HCT116 (cell line): ENCODE data around the gene CHRND. TPM values are rescaled to one million over a fixed set of nuclear protein-coding genes. Genes with fewer than 3 reads are reported as not detected.

ENCODE experiments used
- ATAC-seq: fragments of 200-7000 bp; cut with Tn5 transposase; 2 replicates; pipeline ENCODE4 v1.9.1; 2020; ENCODE audit warnings: mild to moderate bottlenecking, moderate library complexity
- BruUV-seq: library from RNA; stranded (reverse); fragments of 400-500 nt; replicated peaks from 2 replicates; lab custom pipeline; 2021; lab: Mats Ljungman, UMichigan
- CTCF ChIA-PET: fragments of 300-600 bp; sonication (Branson Sonifier 250); formaldehyde crosslinking; loops from one replicate; lab custom pipeline; 2021; ENCODE audit warnings: antibody characterized with exemption; lab: Charles Lee
- POLR2A ChIA-PET: fragments of 300-600, 350-600 bp; sonication (Branson Sonifier 250); formaldehyde crosslinking; loops from one replicate; lab custom pipeline; 2021; ENCODE audit warnings: antibody characterized with exemption; lab: Charles Lee
- RAD21 ChIA-PET, 2 experiments: fragments of 300-600 bp; sonication (Branson Sonifier 250); formaldehyde crosslinking; loops; one replicate each; lab custom pipeline; 2023; ENCODE audit warnings: low total read pairs in 2 of 2; ENCODE audit not compliant: uncharacterized antibody in 2 of 2, unreplicated experiment in 2 of 2, low non-redundant PET in 1 of 2; lab: Charles Lee
- DNase-seq: peaks from one replicate; pipeline ENCODE4 v3.0.0-alpha.2; 2010; ENCODE audit warnings: low read depth, low spot score
- H2AFZ ChIP-seq: fragments of 200-600 bp; shearing (Covaris generic), sonication (generic); 2 replicates; pipeline ENCODE4 v1.6.1; 2017; ENCODE audit warnings: low read depth, mixed run types, mixed read lengths, antibody characterized with exemption, low read length; ENCODE audit not compliant: poor library complexity, severe bottlenecking
- H3K27ac ChIP-seq: 2 replicates; pipeline ENCODE4 v1.5.1; 2012; ENCODE audit warnings: low read depth, low read length
- H3K27me3 ChIP-seq: fragments of 200-600 bp; sonication (generic); 2 replicates; pipeline ENCODE4 v1.6.1; 2016; ENCODE audit warnings: mixed run types, low read length, mixed read lengths; ENCODE audit not compliant: insufficient read depth
- H3K36me3 ChIP-seq, 2 experiments: fragments of 200-500 bp in 1 of 2; fragments of 200-600 bp in 1 of 2; sonication (Bioruptor generic) in 1 of 2; sonication (generic) in 1 of 2; 2 replicates each; pipeline versions ENCODE4 v1.5.1 to v1.6.1; 2014 to 2016; ENCODE audit warnings: low read length in 2 of 2, inconsistent platforms in 1 of 2, mixed read lengths in 1 of 2, mixed run types in 1 of 2; ENCODE audit not compliant: insufficient read depth in 2 of 2, control insufficient read depth in 1 of 2
- H3K4me1 ChIP-seq, 2 experiments: fragments of 200-600 bp in 1 of 2; sonication (generic) in 1 of 2; 2 replicates each; pipeline versions ENCODE4 v1.5.1 to v1.6.1; 2012 to 2017; ENCODE audit warnings: low read length in 2 of 2, inconsistent platforms in 1 of 2, mild to moderate bottlenecking in 1 of 2, mixed read lengths in 1 of 2, mixed run types in 1 of 2, moderate library complexity in 1 of 2; ENCODE audit not compliant: insufficient read depth in 2 of 2, control insufficient read depth in 1 of 2
- H3K4me2 ChIP-seq: fragments of 200-600 bp; sonication (generic); 2 replicates; pipeline ENCODE4 v1.6.1; 2017; ENCODE audit warnings: mixed run types, low read length, mixed read lengths
- H3K4me3 ChIP-seq, 2 experiments: fragments of 200-600 bp in 1 of 2; sonication (generic) in 1 of 2; replicated peaks in 1 of 2; 2 replicates each; pipeline ENCODE4 v1.5.1; 2011 to 2016; ENCODE audit warnings: low read length in 2 of 2, control low read depth in 1 of 2, low read depth in 1 of 2, mild to moderate bottlenecking in 1 of 2, mixed read lengths in 1 of 2, mixed run types in 1 of 2
- H3K79me2 ChIP-seq: fragments of 200-600 bp; sonication (generic); 2 replicates; pipeline ENCODE4 v1.6.1; 2017; ENCODE audit warnings: mild to moderate bottlenecking, mixed run types, low read length, moderate library complexity, mixed read lengths; ENCODE audit not compliant: insufficient read depth
- H3K9ac ChIP-seq: fragments of 200-600 bp; sonication (generic); 2 replicates; pipeline ENCODE4 v1.6.1; 2016; ENCODE audit warnings: low read length, mixed read lengths
- H3K9me2 ChIP-seq: fragments of 200-600 bp; sonication (generic), shearing (Covaris generic); 2 replicates; pipeline ENCODE4 v1.6.1; 2017; ENCODE audit warnings: mixed run types, mild to moderate bottlenecking, moderate library complexity; ENCODE audit not compliant: insufficient read depth
- H3K9me3 ChIP-seq, 2 experiments: fragments of 200-500 bp in 1 of 2; fragments of 200-600 bp in 1 of 2; sonication (Bioruptor generic) in 1 of 2; sonication (generic) in 1 of 2; 2 replicates each; pipeline ENCODE4 v1.6.1; 2014 to 2017; ENCODE audit warnings: low read length in 2 of 2, mixed read lengths in 2 of 2, inconsistent platforms in 1 of 2, low read depth in 1 of 2, mild to moderate bottlenecking in 1 of 2, mixed run types in 1 of 2, moderate library complexity in 1 of 2; ENCODE audit not compliant: control insufficient read depth in 1 of 2, insufficient read depth in 1 of 2
- H4K20me1 ChIP-seq: fragments of 200-600 bp; sonication (generic), shearing (Covaris generic); 2 replicates; pipeline ENCODE4 v1.6.1; 2017; ENCODE audit warnings: mixed run types, mild to moderate bottlenecking, moderate library complexity; ENCODE audit not compliant: insufficient read depth
- CEBPB ChIP-seq: IDR thresholded peaks from 2 replicates; pipeline ENCODE4 v1.6.1; 2012; ENCODE audit warnings: low read depth
- EZH2 ChIP-seq: fragments of 200-600 bp; sonication (generic); IDR thresholded peaks from 2 replicates; pipeline ENCODE4 v1.6.1; 2017; ENCODE audit warnings: antibody characterized with exemption, mixed run types
- JUND ChIP-seq: IDR thresholded peaks from 2 replicates; pipeline ENCODE4 v1.6.1; 2012
- RAD21 ChIP-seq: IDR thresholded peaks from 2 replicates; pipeline ENCODE4 v1.6.1; 2012; ENCODE audit warnings: low read depth, mild to moderate bottlenecking
- TCF7L2 ChIP-seq: IDR thresholded peaks from 2 replicates; pipeline ENCODE4 v1.7.0; 2011; ENCODE audit warnings: borderline replicate concordance, inconsistent platforms; ENCODE audit not compliant: insufficient read depth, insufficient read length; ENCODE audit errors: extremely low read depth
- intact Hi-C: fragments of 100-400 bp; cut with micrococcal nuclease; formaldehyde crosslinking; loops from 2 replicates; pipeline ENCODE4 v1.10.0; 2022
- total RNA-seq: library from RNA; stranded (reverse); gene quantifications from one replicate; pipeline ENCODE4 v1.2.1, GENCODE V29; 2021; ENCODE audit not compliant: unreplicated experiment
- TF ChIP-seq, protein P1 (sequence below): IDR thresholded peaks from 2 replicates; pipeline ENCODE4 v1.6.1; 2011; ENCODE audit warnings: mild to moderate bottlenecking, low read length, moderate library complexity; ENCODE audit not compliant: insufficient replicate concordance; ENCODE audit errors: extremely low read depth

CHRND gene
- total RNA-seq, 1 experiment from 2014 or later, result not detected

GRCh38 chr2:232539298-232540231 is 13.6 kb downstream of the CHRND start, which contains the start of gene CHRNG:
Gene CHRNG, plus strand, starts transcription at chr2:232539692. Its CDS starts 56 bp downstream, at chr2:232539748.
- Histone ChIP-seq H3K27ac (no peak within 1 kb of the TSS), H3K9ac (no peak within 1 kb of the TSS), H3K79me2 (no peaks in the 10 kb centered on the region), H3K4me2 (no peak within 1 kb of the TSS), H3K4me3 (no peak within 1 kb of the TSS), H2AFZ (no peak within 1 kb of the TSS), H3K4me1 (0 out of 4 replicates have a peak, but pooled peaks cover 0 to 3% of the 10 kb centered on the region in 2 experiments), H4K20me1 (no peaks in the 10 kb centered on the region), H3K36me3 (no peaks in the 10 kb centered on the region), H3K9me3 (peaks cover 0 to 8% of the 10 kb centered on the region in 2 experiments; a peak in 3 of 4 replicates), H3K27me3 (no peaks in the 10 kb centered on the region), H3K9me2 (no peaks in the 10 kb centered on the region)
- intact Hi-C loops, result no loop called here
- POLR2A ChIA-PET, result no interaction called here
- ATAC-seq, result no peak
- BruUV-seq, result no TSS peak
- no peak for TF ChIP-seq RAD21
- no peak for TF ChIP-seq EZH2
- CTCF ChIA-PET, result no interaction called here
- RAD21 ChIA-PET, result no interaction called here
- no peak for DNase-seq

GRCh38 chr2:232540441-232541041 is 14.6 kb downstream of the CHRND start:
- no peak for ATAC-seq
- H3K36me3 ChIP-seq, result no peaks in the 10 kb centered on the region
- BruUV-seq, result no TSS peak

More at GRCh38 chr2:232540441-232541041, 14.6 kb downstream of the CHRND start:
- intact Hi-C loops, result no loop called here
- Histone ChIP-seq H3K27ac (no peak overlapping the region), H3K4me1 (0 out of 4 replicates have a peak, but pooled peaks cover 0 to 3% of the 10 kb centered on the region in 2 experiments), H2AFZ (no peak overlapping the region), H3K4me3 (no peak overlapping the region), H3K9me3 (peaks cover 0 to 8% of the 10 kb centered on the region in 2 experiments; a peak in 3 of 4 replicates), H3K9me2 (no peaks in the 10 kb centered on the region), H3K27me3 (no peaks in the 10 kb centered on the region), H3K9ac (no peak overlapping the region), H4K20me1 (no peaks in the 10 kb centered on the region), H3K4me2 (no peak overlapping the region), H3K79me2 (no peaks in the 10 kb centered on the region)
- CTCF ChIA-PET, result no interaction called here
- RAD21 ChIA-PET, result no interaction called here
- POLR2A ChIA-PET, result interaction anchor here (0.6 kb wide), 1 partner anchor 10 kb away, joined by 6 read pairs; no protein-coding TSS in a partner anchor
- TF ChIP-seq RAD21 (no peak), TCF7L2 (no peak), JUND (no peak), CEBPB (no peak)
- TF ChIP-seq, protein P1, sequence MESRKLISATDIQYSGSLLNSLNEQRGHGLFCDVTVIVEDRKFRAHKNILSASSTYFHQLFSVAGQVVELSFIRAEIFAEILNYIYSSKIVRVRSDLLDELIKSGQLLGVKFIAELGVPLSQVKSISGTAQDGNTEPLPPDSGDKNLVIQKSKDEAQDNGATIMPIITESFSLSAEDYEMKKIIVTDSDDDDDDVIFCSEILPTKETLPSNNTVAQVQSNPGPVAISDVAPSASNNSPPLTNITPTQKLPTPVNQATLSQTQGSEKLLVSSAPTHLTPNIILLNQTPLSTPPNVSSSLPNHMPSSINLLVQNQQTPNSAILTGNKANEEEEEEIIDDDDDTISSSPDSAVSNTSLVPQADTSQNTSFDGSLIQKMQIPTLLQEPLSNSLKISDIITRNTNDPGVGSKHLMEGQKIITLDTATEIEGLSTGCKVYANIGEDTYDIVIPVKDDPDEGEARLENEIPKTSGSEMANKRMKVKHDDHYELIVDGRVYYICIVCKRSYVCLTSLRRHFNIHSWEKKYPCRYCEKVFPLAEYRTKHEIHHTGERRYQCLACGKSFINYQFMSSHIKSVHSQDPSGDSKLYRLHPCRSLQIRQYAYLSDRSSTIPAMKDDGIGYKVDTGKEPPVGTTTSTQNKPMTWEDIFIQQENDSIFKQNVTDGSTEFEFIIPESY, result no peak
- DNase-seq, result no peak
